NCI-H82 treated with DMSO at 0.1 percent for 48 hours (cell line): ENCODE data around the gene ECE1.
"Not testable (repeated sequence)": the region's sequence is repeated elsewhere in the genome, so short reads cannot be mapped to it uniquely, and the experiment has no call there.

Experiments
- DNase-seq: peaks from one replicate; lab custom pipeline; 2025; ENCODE audit not compliant: unreplicated experiment; lab: John Stamatoyannopoulos, UW

Gene ECE1

GRCh38 chr1:21292984-21293536 is 2.8 kb upstream of the ECE1 start:
- DNase-seq: no peak

- no peak for DNase-seq
Observed at GRCh38 chr1:21292503-21292983, 2.3 kb upstream of the ECE1 start.

GRCh38 chr1:21291964-21292363 is 1.7 kb upstream of the ECE1 start:
- DNase-seq: no peak

- no peak for DNase-seq
Observed at GRCh38 chr1:21291184-21291583, 921 bp upstream of the ECE1 start.

GRCh38 chr1:21290546-21290944 is 282 bp upstream of the ECE1 start:
- DNase-seq: no peak

- DNase-seq: no peak
Observed at GRCh38 chr1:21289127-21289526, 1.1 kb downstream of the ECE1 start.

- DNase-seq: no peak
Observed at GRCh38 chr1:21287905-21288514, 2.3 kb downstream of the ECE1 start.

GRCh38 chr1:21285386-21285785 is 4.9 kb downstream of the ECE1 start:
- DNase-seq: not testable (repeated sequence)

- DNase-seq: no peak
Observed at GRCh38 chr1:21285055-21285372, 5.2 kb downstream of the ECE1 start.

GRCh38 chr1:21284206-21285054 is 5.8 kb downstream of the ECE1 start:
- no peak for DNase-seq

- DNase-seq: no peak
Observed at GRCh38 chr1:21283524-21283923, 6.7 kb downstream of the ECE1 start.

GRCh38 chr1:21282020-21282419 is 8.2 kb downstream of the ECE1 start:
- DNase-seq: not testable (repeated sequence)

GRCh38 chr1:21280482-21280881 is 9.8 kb downstream of the ECE1 start:
- DNase-seq: no peak

- no peak for DNase-seq
Observed at GRCh38 chr1:21280011-21280471, 10.2 kb downstream of the ECE1 start.

- no peak for DNase-seq
Observed at GRCh38 chr1:21278860-21279845, 11.1 kb downstream of the ECE1 start.

GRCh38 chr1:21278208-21278859 is 11.9 kb downstream of the ECE1 start:
- DNase-seq: peak; percentile 7

- DNase-seq: no peak
Observed at GRCh38 chr1:21277180-21277579, 13.1 kb downstream of the ECE1 start.

- DNase-seq: no peak
Observed at GRCh38 chr1:21272540-21272939, 17.7 kb downstream of the ECE1 start.

- peak; percentile 16 for DNase-seq
Observed at GRCh38 chr1:21271550-21271949, 18.7 kb downstream of the ECE1 start.

- DNase-seq: no peak
Observed at GRCh38 chr1:21270086-21270689, 20.1 kb downstream of the ECE1 start.
